OCI-LY3 (cell line): ENCODE measurements around the gene RAD50.

ENCODE experiments used
- EZH2phosphoT487 ChIP-seq: fragments of 200-600 bp; shearing (Covaris generic); IDR thresholded peaks from 2 replicates; pipeline ENCODE4 v1.6.1; 2018; ENCODE audit warnings: antibody characterized with exemption, mixed run types, low read depth
- TF ChIP-seq, protein P1 (sequence below): fragments of 200-600, 300-600 bp; sonication (generic); IDR thresholded peaks from 2 replicates; pipeline ENCODE4 v1.5.1; 2014; ENCODE audit warnings: antibody characterized with exemption, low read length, low read depth

DNA sequence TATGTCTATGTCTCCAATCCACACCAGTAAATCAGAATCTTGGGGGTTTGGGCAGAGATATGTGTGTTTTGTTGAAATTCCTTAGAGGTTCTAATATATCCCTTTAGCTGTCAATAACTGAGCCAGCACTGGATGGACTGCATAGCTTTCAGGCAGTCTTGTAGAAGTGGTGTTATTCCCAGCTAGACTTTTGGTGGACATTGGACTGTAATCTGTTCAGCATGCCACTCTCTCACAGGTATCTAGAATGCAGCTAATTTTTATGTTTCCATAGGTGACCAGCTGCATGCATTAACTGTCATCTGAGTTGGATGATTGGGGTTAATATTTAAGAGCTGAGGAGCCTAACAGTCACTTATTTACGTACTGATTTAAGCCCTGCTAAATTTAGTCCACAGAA lies 56.1 kb downstream of the RAD50 start:
- TF ChIP-seq, protein P1, sequence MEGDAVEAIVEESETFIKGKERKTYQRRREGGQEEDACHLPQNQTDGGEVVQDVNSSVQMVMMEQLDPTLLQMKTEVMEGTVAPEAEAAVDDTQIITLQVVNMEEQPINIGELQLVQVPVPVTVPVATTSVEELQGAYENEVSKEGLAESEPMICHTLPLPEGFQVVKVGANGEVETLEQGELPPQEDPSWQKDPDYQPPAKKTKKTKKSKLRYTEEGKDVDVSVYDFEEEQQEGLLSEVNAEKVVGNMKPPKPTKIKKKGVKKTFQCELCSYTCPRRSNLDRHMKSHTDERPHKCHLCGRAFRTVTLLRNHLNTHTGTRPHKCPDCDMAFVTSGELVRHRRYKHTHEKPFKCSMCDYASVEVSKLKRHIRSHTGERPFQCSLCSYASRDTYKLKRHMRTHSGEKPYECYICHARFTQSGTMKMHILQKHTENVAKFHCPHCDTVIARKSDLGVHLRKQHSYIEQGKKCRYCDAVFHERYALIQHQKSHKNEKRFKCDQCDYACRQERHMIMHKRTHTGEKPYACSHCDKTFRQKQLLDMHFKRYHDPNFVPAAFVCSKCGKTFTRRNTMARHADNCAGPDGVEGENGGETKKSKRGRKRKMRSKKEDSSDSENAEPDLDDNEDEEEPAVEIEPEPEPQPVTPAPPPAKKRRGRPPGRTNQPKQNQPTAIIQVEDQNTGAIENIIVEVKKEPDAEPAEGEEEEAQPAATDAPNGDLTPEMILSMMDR: no peak
- TF ChIP-seq EZH2phosphoT487: no peak
